Activated T-cell treated with anti-CD3 and anti-CD28 coated beads, Interleukin-2, amount 50 U/mL, for 1 hour (primary cell): ENCODE measurements around the gene DYNC2LI1.

Experiments used
- DNase-seq: peaks from one replicate; pipeline ENCODE4 v3.0.0-alpha.2; 2020

Gene DYNC2LI1

GRCh38 chr2:43819491-43820163 lies 45.8 kb downstream of the DYNC2LI1 start:
- DNase-seq = no peak

GRCh38 chr2:43822839-43823238 lies 49.0 kb downstream of the DYNC2LI1 start:
- DNase-seq = no peak

GRCh38 chr2:43823751-43824150 lies 49.9 kb downstream of the DYNC2LI1 start:
- no peak for DNase-seq

GRCh38 chr2:43824512-43824911 lies 50.7 kb downstream of the DYNC2LI1 start:
- DNase-seq = no peak

- no peak for DNase-seq
These were observed 51.2 kb downstream of the DYNC2LI1 start for GRCh38 chr2:43824951-43825493.

GRCh38 chr2:43825841-43826240 lies 52.0 kb downstream of the DYNC2LI1 start:
- no peak for DNase-seq

- no peak for DNase-seq
These were observed 52.7 kb downstream of the DYNC2LI1 start for GRCh38 chr2:43826305-43827250.

- DNase-seq = no peak
These were observed 57.9 kb downstream of the DYNC2LI1 start for GRCh38 chr2:43831543-43832294.

GRCh38 chr2:43832457-43832856 lies 58.6 kb downstream of the DYNC2LI1 start:
- no peak for DNase-seq

- DNase-seq = no peak
These were observed 63.2 kb downstream of the DYNC2LI1 start for GRCh38 chr2:43837033-43837432.

GRCh38 chr2:43837831-43838559 lies 64.2 kb downstream of the DYNC2LI1 start:
- no peak for DNase-seq

GRCh38 chr2:43838560-43839267 lies 64.9 kb downstream of the DYNC2LI1 start, which contains the start of the genes ABCG5 and ABCG8:
Gene ABCG5 (minus strand): TSS chr2:43838839. CDS start chr2:43838679, 160 bp downstream.
Gene ABCG8 (plus strand): TSS chr2:43838971. CDS start chr2:43839054, 83 bp downstream.
- no peak for DNase-seq

- DNase-seq = no peak
These were observed 66.1 kb downstream of the DYNC2LI1 start for GRCh38 chr2:43839776-43840564.

- DNase-seq = no peak
These were observed 67.1 kb downstream of the DYNC2LI1 start for GRCh38 chr2:43840965-43841364.

- no peak for DNase-seq
These were observed 68.4 kb downstream of the DYNC2LI1 start for GRCh38 chr2:43841949-43842865.

GRCh38 chr2:43842866-43843226 lies 69.0 kb downstream of the DYNC2LI1 start:
- DNase-seq = no peak

- DNase-seq = no peak
These were observed 71.3 kb downstream of the DYNC2LI1 start for GRCh38 chr2:43845181-43845580.

- DNase-seq = no peak
These were observed 72.4 kb downstream of the DYNC2LI1 start for GRCh38 chr2:43846140-43846793.

GRCh38 chr2:43848214-43848613 lies 74.4 kb downstream of the DYNC2LI1 start:
- no peak for DNase-seq
